HT-29 (cell line): ENCODE results near the gene PRPF31. TPM values are rescaled to one million over a fixed set of nuclear protein-coding genes. Genes with fewer than 3 reads are reported as not detected.

Experiments used
- total RNA-seq: library from RNA; depleted of rRNA; stranded (reverse); fragments of >200 nt; shearing (Covaris generic); gene quantifications from 2 replicates; pipeline ENCODE4 v1.2.3, GENCODE V29; 2014; rRNA removed

The PRPF31 gene
- total RNA-seq, 1 experiment from 2014 or later, result 157 TPM

Other genes with a start within 250 kb of the PRPF31 start
- 103 and 139 TPM in 2 replicates for gene MYADM, start 247.9 kb upstream of the PRPF31 start, total RNA-seq
- gene PRKCG, start 233.6 kb upstream of the PRPF31 start, total RNA-seq, result 0.03 and 0.05 TPM in 2 replicates
- gene CACNG7, start 206.5 kb upstream of the PRPF31 start, total RNA-seq, result not detected in 2 replicates
- 0.10 and 0.86 TPM in 2 replicates for gene CACNG8, start 152.8 kb upstream of the PRPF31 start, total RNA-seq
- 0.99 and 2.3 TPM in 2 replicates for gene CACNG6, start 124.1 kb upstream of the PRPF31 start, total RNA-seq
- gene VSTM1, start 51.9 kb upstream of the PRPF31 start, total RNA-seq, result not detected in 2 replicates
- gene TARM1, start 34.4 kb upstream of the PRPF31 start, total RNA-seq, result not detected in 2 replicates
- gene OSCAR, start 15.0 kb upstream of the PRPF31 start, total RNA-seq, result 0.05 TPM in 1 of 2 replicates, not detected in the other
- 133 and 176 TPM in 2 replicates for gene NDUFA3, start 12.9 kb upstream of the PRPF31 start, total RNA-seq
- gene TFPT, start 97 bp upstream of the PRPF31 start, total RNA-seq, result 10.7 and 20.0 TPM in 2 replicates
- gene CNOT3, start 22.0 kb downstream of the PRPF31 start, total RNA-seq, result 38.9 and 40.0 TPM in 2 replicates
- 12.9 and 14.9 TPM in 2 replicates for gene LENG1, start 44.0 kb downstream of the PRPF31 start, total RNA-seq
- 22.5 and 45.3 TPM in 2 replicates for gene TMC4, start 57.4 kb downstream of the PRPF31 start, total RNA-seq
- gene MBOAT7, start 73.8 kb downstream of the PRPF31 start, total RNA-seq, result 266 and 285 TPM in 2 replicates
- gene TSEN34, start 75.6 kb downstream of the PRPF31 start, total RNA-seq, result 234 and 255 TPM in 2 replicates
- gene RPS9, start 85.1 kb downstream of the PRPF31 start, total RNA-seq, result 4,595 and 4,707 TPM in 2 replicates
- not detected in 2 replicates for gene LILRB3, start 107.3 kb downstream of the PRPF31 start, total RNA-seq
- gene LILRA6, start 127.0 kb downstream of the PRPF31 start, total RNA-seq, result not detected in 2 replicates
- gene LILRB5, start 141.5 kb downstream of the PRPF31 start, total RNA-seq, result 0.08 TPM in 1 of 2 replicates, not detected in the other
- not detected in 2 replicates for gene LILRB2, start 165.4 kb downstream of the PRPF31 start, total RNA-seq
- not detected in 2 replicates for gene LILRA5, start 197.4 kb downstream of the PRPF31 start, total RNA-seq
- not detected in 2 replicates for gene LILRA4, start 223.4 kb downstream of the PRPF31 start, total RNA-seq
- not detected in 2 replicates for gene LAIR1, start 249.2 kb downstream of the PRPF31 start, total RNA-seq